Stomach (tissue), 9 donors: Measurements from ENCODE around the gene PDPN. TPM values are rescaled to one million over a fixed set of nuclear protein-coding genes. Genes with fewer than 3 reads are reported as not detected.
"Not testable (repeated sequence)": the region's sequence is repeated elsewhere in the genome, so short reads cannot be mapped to it uniquely, and the experiment has no call there.

Source experiments
- DNase-seq, 2 donors: peaks; one replicate each; pipeline versions ENCODE4 v3.0.0 to v3.0.0-alpha.2; 2013 to 2019
- H3K27ac ChIP-seq, 5 donors: fragments of 200-600 bp in 4 of 5; sonication (generic) in 4 of 5; one replicate each; pipeline ENCODE4 v1.5.1; 2013 to 2019; ENCODE audit warnings: mild to moderate bottlenecking in 1 of 5, moderate library complexity in 1 of 5
- H3K27me3 ChIP-seq, 3 donors: fragments of 200-600 bp; sonication (generic); one replicate each; pipeline ENCODE4 v1.5.1; 2017 to 2019; ENCODE audit warnings: mixed run types in 1 of 3
- H3K36me3 ChIP-seq, 4 donors: fragments of 200-600 bp; sonication (generic); 1 replicate in 3 of 4; 2 replicates in 1 of 4; pipeline ENCODE4 v1.5.1; 2016 to 2019
- H3K4me1 ChIP-seq, 4 donors: fragments of 200-600 bp; sonication (generic); one replicate each; pipeline ENCODE4 v1.5.1; 2016 to 2019
- H3K4me3 ChIP-seq, 4 donors: fragments of 200-600 bp; sonication (generic) in 3 of 4; one replicate each; pipeline ENCODE4 v1.5.1; 2016 to 2019; ENCODE audit warnings: mild to moderate bottlenecking in 1 of 4
- H3K9me3 ChIP-seq, 4 donors: fragments of 200-600 bp; sonication (generic); one replicate each; pipeline ENCODE4 v1.5.1; 2016 to 2019
- EP300 ChIP-seq: sonication (generic); formaldehyde crosslinking; IDR thresholded peaks from one replicate; pipeline ENCODE4 v1.6.1; 2017; ENCODE audit warnings: antibody characterized with exemption
- POLR2A ChIP-seq, 4 donors: fragments of 450-650 bp; IDR thresholded peaks; one replicate each; pipeline ENCODE4 v1.6.1; 2016; ENCODE audit warnings: antibody characterized with exemption in 4 of 4, control low read depth in 2 of 4, mild to moderate bottlenecking in 1 of 4, moderate library complexity in 1 of 4
- POLR2AphosphoS5 ChIP-seq, 3 donors: sonication (generic); formaldehyde crosslinking; IDR thresholded peaks; one replicate each; pipeline ENCODE4 v1.6.1; 2016; ENCODE audit warnings: antibody characterized with exemption in 3 of 3
- WGBS, 5 donors: extraction: QIAGEN DNeasy Blood & Tissue Kit in 3 of 5; methylation state at CpG; one replicate each; pipeline versions ENCODE4 v1.1.5 to v1.1.7; 2013 to 2018; 5-methylcytosine and 5-hydroxymethylcytosine counted together
- intact Hi-C: fragments of 100-400 bp; cut with DNase I; formaldehyde crosslinking; loops from one replicate; pipeline ENCODE4 v1.15.1; 2023; ENCODE audit warnings: low total_unique reads
- polyA plus RNA-seq, 3 donors: library from polyadenylated mRNA; stranded (reverse); fragments of 200-250 nt; gene quantifications; one replicate each; pipeline ENCODE4 v1.2.3, GENCODE V29; 2013
- total RNA-seq, 5 donors: library from RNA; depleted of rRNA; stranded (reverse); fragments of >200 nt; gene quantifications; one replicate each; pipeline versions ENCODE4 v1.1.0 to v1.2.3, GENCODE V29; 2014 to 2016
- TF ChIP-seq, protein P1 (sequence below), 7 experiments: fragments of 450-650 bp in 4 of 7; fragments of 200-600 bp in 3 of 7; sonication (generic) in 3 of 7; IDR thresholded peaks; one replicate each; pipeline ENCODE4 v1.5.1; 2016 to 2019; ENCODE audit warnings: antibody characterized with exemption in 7 of 7, control low read depth in 2 of 7, mild to moderate bottlenecking in 1 of 7
- donor health status: healthy with polysubstance abuse.
- donor health status: Bipolar disorder and iron deficiency.
- donor health status: healthy.

Gene PDPN
- total and polyA plus RNA-seq, 8 donors = 2.9 to 37.4 (median 24.4) TPM; not detected in 1

DNA sequence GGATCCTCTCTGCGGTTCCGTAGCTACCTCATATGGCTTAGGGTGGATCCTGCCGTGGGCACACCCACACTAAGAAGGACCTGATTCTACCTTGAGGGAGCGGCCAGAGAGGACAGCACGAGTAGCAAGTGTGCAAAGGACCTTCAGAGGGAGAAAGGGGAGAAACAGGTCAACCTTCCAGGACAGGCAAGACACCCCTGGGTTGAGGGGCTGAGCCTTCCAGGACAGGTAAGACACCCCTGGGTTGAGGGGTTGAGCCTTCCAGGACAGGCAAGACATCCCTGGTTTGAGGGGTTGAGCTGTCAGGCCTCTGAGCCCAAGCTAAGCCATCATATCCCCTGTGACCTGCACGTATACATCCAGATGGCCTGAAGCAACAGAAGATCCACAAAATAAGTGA lies 23.1 kb upstream of the PDPN start:
- no peaks in the 10 kb centered on the region for H3K36me3 ChIP-seq
- no peak overlapping the region for H3K27ac ChIP-seq
- no peaks in the 10 kb centered on the region for H3K9me3 ChIP-seq
- H3K4me3 ChIP-seq = no peak overlapping the region
- 79 to 86% (median 83%) methylated on average over 6 of the region's 6 CpGs for WGBS, 5 donors
- TF ChIP-seq POLR2A (IDR thresholded peaks at IDR 0.05) (no peak), POLR2AphosphoS5 (IDR thresholded peaks at IDR 0.05) (no peak), EP300 (no peak)
- TF ChIP-seq, protein P1, sequence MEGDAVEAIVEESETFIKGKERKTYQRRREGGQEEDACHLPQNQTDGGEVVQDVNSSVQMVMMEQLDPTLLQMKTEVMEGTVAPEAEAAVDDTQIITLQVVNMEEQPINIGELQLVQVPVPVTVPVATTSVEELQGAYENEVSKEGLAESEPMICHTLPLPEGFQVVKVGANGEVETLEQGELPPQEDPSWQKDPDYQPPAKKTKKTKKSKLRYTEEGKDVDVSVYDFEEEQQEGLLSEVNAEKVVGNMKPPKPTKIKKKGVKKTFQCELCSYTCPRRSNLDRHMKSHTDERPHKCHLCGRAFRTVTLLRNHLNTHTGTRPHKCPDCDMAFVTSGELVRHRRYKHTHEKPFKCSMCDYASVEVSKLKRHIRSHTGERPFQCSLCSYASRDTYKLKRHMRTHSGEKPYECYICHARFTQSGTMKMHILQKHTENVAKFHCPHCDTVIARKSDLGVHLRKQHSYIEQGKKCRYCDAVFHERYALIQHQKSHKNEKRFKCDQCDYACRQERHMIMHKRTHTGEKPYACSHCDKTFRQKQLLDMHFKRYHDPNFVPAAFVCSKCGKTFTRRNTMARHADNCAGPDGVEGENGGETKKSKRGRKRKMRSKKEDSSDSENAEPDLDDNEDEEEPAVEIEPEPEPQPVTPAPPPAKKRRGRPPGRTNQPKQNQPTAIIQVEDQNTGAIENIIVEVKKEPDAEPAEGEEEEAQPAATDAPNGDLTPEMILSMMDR (IDR thresholded peaks at IDR 0.05) = no peak
- H3K27me3 ChIP-seq = peaks cover 0 to 4% (median 4%) of the 10 kb centered on the region in 3 donors
- no peaks in the 10 kb centered on the region for H3K4me1 ChIP-seq
- intact Hi-C loops = no loop called here
- DNase-seq = no peak

DNA sequence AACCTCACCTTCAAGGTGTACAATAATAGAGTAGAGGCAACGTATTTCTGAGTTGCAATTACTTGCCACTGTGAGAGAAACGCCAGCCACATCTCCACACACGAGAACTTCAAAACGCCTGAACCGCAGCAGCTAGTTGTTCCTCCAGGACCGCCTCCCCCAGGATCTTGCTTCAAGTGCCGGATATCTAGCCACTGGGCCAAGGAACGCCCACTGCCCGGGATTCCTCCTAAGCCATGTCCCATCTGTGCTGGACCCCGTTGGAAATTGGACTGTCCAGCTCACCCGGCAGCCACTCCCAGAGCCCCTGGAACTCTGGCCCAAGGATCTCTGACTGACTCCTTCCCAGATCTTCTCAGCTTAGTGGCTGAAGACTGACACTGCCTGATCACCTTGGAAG lies 20.7 kb upstream of the PDPN start:
- H3K9me3 ChIP-seq, H3K27ac ChIP-seq, H3K4me3 ChIP-seq, H3K4me1 ChIP-seq, H3K27me3 ChIP-seq, intact Hi-C loops, H3K36me3 ChIP-seq, DNase-seq: not testable (repeated sequence)
- WGBS, 5 donors = 87 to 93% (median 89%) methylated on average over 11 of the region's 11 CpGs

DNA sequence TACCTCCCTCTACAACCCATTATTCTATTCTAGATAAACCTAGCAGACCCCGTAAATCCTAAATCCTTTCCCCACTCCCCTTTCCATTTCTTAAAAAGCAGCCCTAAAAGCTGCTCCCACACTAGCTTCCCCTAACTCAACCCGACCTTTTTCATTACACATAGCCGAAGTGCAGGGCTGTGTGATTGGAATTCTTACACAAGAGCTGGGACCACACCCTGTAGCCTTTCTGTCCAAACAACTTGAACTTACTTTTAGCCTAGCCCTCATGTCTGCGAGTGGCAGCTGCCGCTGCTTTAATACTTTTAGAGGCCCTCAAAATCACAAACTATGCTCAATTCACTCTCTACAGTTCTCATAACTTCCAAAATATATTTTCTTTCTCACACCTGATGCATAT lies 19.6 kb upstream of the PDPN start:
- Histone ChIP-seq H3K27me3 (peaks cover 0 to 4% (median 0%) of the 10 kb centered on the region in 3 donors), H3K36me3 (no peaks in the 10 kb centered on the region), H3K4me3 (no peak overlapping the region), H3K9me3 (no peaks in the 10 kb centered on the region), H3K4me1 (no peaks in the 10 kb centered on the region), H3K27ac (no peak overlapping the region)
- intact Hi-C loops = no loop called here
- TF ChIP-seq POLR2A (IDR thresholded peaks at IDR 0.05) (no peak), EP300 (no peak), POLR2AphosphoS5 (IDR thresholded peaks at IDR 0.05) (no peak)
- TF ChIP-seq, protein P1 (IDR thresholded peaks at IDR 0.05) = no peak
- DNase-seq = no peak
- WGBS, 5 donors = 41 to 56% (median 48%) methylated on average over 5 of the region's 5 CpGs

DNA sequence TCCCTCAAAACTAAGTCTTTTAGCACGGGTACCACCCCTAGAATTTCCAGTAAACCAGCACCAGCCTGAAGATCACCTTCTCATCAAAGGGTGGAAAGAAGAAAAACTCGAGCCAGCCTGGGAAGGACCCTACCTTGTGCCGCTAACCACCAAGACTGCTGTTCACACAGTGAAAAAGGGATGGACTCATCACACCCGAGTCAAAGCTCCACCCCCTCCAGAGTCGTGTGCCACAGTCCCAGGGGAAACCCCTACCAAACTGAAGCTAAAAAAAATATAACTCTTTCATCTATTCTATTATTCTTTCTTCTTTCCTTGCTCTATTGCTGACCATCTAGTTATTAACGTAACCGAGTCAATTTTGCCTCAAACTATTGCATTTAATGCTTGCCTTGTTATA lies 13.2 kb upstream of the PDPN start:
- H3K9me3 ChIP-seq, H3K27ac ChIP-seq, H3K4me3 ChIP-seq, DNase-seq, H3K4me1 ChIP-seq, H3K36me3 ChIP-seq, intact Hi-C loops: not testable (repeated sequence)
- peaks cover 0 to 14% (median 0%) of the 10 kb centered on the region in 3 donors for H3K27me3 ChIP-seq
- 51 to 65% (median 52%) methylated on average over 7 of the region's 7 CpGs for WGBS, 5 donors

DNA sequence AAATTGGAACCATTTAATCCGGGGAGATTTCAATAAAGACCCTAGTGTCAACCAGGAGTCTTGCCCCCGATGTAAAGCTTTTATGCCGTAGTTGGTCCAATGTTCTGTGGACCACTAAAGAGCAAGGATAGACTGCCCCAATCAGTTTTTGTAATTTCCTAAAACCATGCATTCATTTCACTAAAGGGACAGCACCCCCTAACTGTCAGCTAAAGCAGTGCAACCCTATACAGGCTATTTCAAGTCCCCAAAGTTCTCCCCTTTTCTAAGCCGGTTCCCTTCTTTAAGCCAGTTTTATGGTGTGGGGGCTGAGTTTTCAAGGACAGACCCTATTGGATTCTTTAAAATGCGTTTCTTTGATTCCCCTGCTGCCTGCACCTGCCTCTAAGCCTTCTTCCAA lies 12.7 kb upstream of the PDPN start:
- Histone ChIP-seq H3K27me3 (peaks cover 0 to 15% (median 0%) of the 10 kb centered on the region in 3 donors), H3K4me1 (no peaks in the 10 kb centered on the region), H3K4me3 (no peak overlapping the region), H3K36me3 (no peaks in the 10 kb centered on the region), H3K27ac (no peak overlapping the region), H3K9me3 (no peaks in the 10 kb centered on the region)
- TF ChIP-seq EP300 = no peak
- TF ChIP-seq POLR2A (IDR thresholded peaks at IDR 0.05) = no peak
- TF ChIP-seq, protein P1 (IDR thresholded peaks at IDR 0.05) = no peak
- TF ChIP-seq POLR2AphosphoS5 (IDR thresholded peaks at IDR 0.05) = no peak
- no peak for DNase-seq
- WGBS, 5 donors = 62 to 73% (median 70%) methylated on average over 5 of the region's 5 CpGs
- intact Hi-C loops = no loop called here
